ENCODE measurements around the gene PLD5. TPM values are rescaled to one million over a fixed set of nuclear protein-coding genes. Genes with fewer than 3 reads are reported as not detected.

The PLD5 gene
- polyA plus RNA-seq, 1 of the 3 experiments (the other 2 are of a cell fraction): 0.08 TPM

GRCh38 chr1:242425232-242425631, 99.3 kb downstream of the PLD5 start (continued):
- no peak for TF ChIP-seq REST (IDR thresholded peaks at IDR 0.05; ENCODE audit: low read depth, low read length)
- TF ChIP-seq, protein P1, sequence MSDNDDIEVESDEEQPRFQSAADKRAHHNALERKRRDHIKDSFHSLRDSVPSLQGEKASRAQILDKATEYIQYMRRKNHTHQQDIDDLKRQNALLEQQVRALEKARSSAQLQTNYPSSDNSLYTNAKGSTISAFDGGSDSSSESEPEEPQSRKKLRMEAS (IDR thresholded peaks at IDR 0.05; ENCODE audit: low read depth): no peak

GRCh38 chr1:242416657-242417056, 107.8 kb downstream of the PLD5 start:
- POLR2A ChIA-PET: no interaction called here
- H3K9me2 ChIP-seq: no peaks in the 10 kb centered on the region
- H3K4me3 ChIP-seq (ENCODE audit: low read depth in 2 of 2, low read length in 1 of 2): no peak overlapping the region
- no peaks in the 10 kb centered on the region for H3K27me3 ChIP-seq (ENCODE audit: insufficient read depth)
- no peaks in the 10 kb centered on the region for H3K36me3 ChIP-seq (replicated peaks in 1 of 2; ENCODE audit: control insufficient read depth in 1 of 2, insufficient read depth in 2 of 2, low read length in 1 of 2)
- H3K9ac ChIP-seq: no peak overlapping the region
- no peak for DNase-seq
- no peak overlapping the region for H3K4me2 ChIP-seq
- H3K27ac ChIP-seq (ENCODE audit: low read depth in 2 of 2, low read length in 1 of 2): no peak overlapping the region
- H4K20me1 ChIP-seq (ENCODE audit: insufficient read depth): no peaks in the 10 kb centered on the region
- no peaks in the 10 kb centered on the region for H3K79me2 ChIP-seq (ENCODE audit: insufficient read depth)
- TF ChIP-seq RAD21 (IDR thresholded peaks at IDR 0.05; ENCODE audit: low read length): no peak
- no peak for TF ChIP-seq ELF1 (IDR thresholded peaks at IDR 0.05)
- no peak for TF ChIP-seq IRF3 (IDR thresholded peaks at IDR 0.05; ENCODE audit: low read depth, low read length)
- H3K4me1 ChIP-seq (ENCODE audit: control insufficient read depth in 1 of 2, insufficient read depth in 2 of 2, low read depth in 1 of 2, low read length in 1 of 2): no peaks in the 10 kb centered on the region; a peak in 1 of 4 replicates
- H3K9me3 ChIP-seq: no peaks in the 10 kb centered on the region
- no peak overlapping the region for H2AFZ ChIP-seq (ENCODE audit: low read depth)
- WGBS (ENCODE audit: low lambda C conversion rate): 8% methylated on average over 1 of the region's 1 CpG
- CTCF ChIA-PET: interaction anchor here (0.6 to 1.6 kb wide), 2 partner anchors 9 to 22 kb away, joined by 3 to 7 read pairs; no protein-coding TSS in a partner anchor
- no peaks in the 10 kb centered on the region for H3F3A ChIP-seq (replicated peaks; ENCODE audit: insufficient read depth)

- no peak overlapping the region for H3K4me3 ChIP-seq (ENCODE audit: low read depth in 2 of 2, low read length in 1 of 2)
- POLR2A ChIA-PET: no interaction called here
- 50% methylated on average over 6 of the region's 6 CpGs for WGBS (ENCODE audit: low lambda C conversion rate)
Measured at GRCh38 chr1:242412921-242413320, 111.6 kb downstream of the PLD5 start.

More at GRCh38 chr1:242412921-242413320, 111.6 kb downstream of the PLD5 start:
- no peaks in the 10 kb centered on the region for H3F3A ChIP-seq (replicated peaks; ENCODE audit: insufficient read depth)
- no peak for DNase-seq
- no peak overlapping the region for H3K27ac ChIP-seq (ENCODE audit: low read depth in 2 of 2, low read length in 1 of 2)
- no peak overlapping the region for H2AFZ ChIP-seq (ENCODE audit: low read depth)
- no peaks in the 10 kb centered on the region for H3K36me3 ChIP-seq (replicated peaks in 1 of 2; ENCODE audit: control insufficient read depth in 1 of 2, insufficient read depth in 2 of 2, low read length in 1 of 2)
- no peaks in the 10 kb centered on the region for H3K9me3 ChIP-seq
- H3K4me2 ChIP-seq: no peak overlapping the region
- TF ChIP-seq CTCF (IDR thresholded peaks at IDR 0.05) (no peak), GABPA (IDR thresholded peaks at IDR 0.05; ENCODE audit: low read depth) (no peak), EZH2phosphoT487 (IDR thresholded peaks at IDR 0.05; ENCODE audit: borderline replicate concordance, low read depth) (no peak)
- CTCF ChIA-PET: no interaction called here
- H4K20me1 ChIP-seq (ENCODE audit: insufficient read depth): no peaks in the 10 kb centered on the region
- no peak overlapping the region for H3K9ac ChIP-seq
- H3K9me2 ChIP-seq: no peaks in the 10 kb centered on the region
- no peaks in the 10 kb centered on the region for H3K27me3 ChIP-seq (ENCODE audit: insufficient read depth)
- H3K4me1 ChIP-seq (ENCODE audit: control insufficient read depth in 1 of 2, insufficient read depth in 2 of 2, low read depth in 1 of 2, low read length in 1 of 2): no peaks in the 10 kb centered on the region; a peak in 1 of 4 replicates
- H3K79me2 ChIP-seq (ENCODE audit: insufficient read depth): no peaks in the 10 kb centered on the region
